Activated naive CD4-positive, alpha-beta T cell treated with anti-CD3 and anti-CD28 coated beads, Interleukin-2, amount 50 U/mL, for 24 hours (primary cell): ENCODE data around the gene EFHC1.
"Not testable (repeated sequence)": the region's sequence is repeated elsewhere in the genome, so short reads cannot be mapped to it uniquely, and the experiment has no call there.

Experiments
- H3K27ac Mint-ChIP-seq: one replicate; pipeline ENCODE4 v1.8.0; 2021; ENCODE audit warnings: mild to moderate bottlenecking, mixed read lengths
- H3K27me3 Mint-ChIP-seq: one replicate; pipeline ENCODE4 v1.8.0; 2021; ENCODE audit warnings: mixed read lengths
- H3K36me3 Mint-ChIP-seq: one replicate; pipeline ENCODE4 v1.8.0; 2021; ENCODE audit warnings: mixed read lengths
- H3K4me1 Mint-ChIP-seq: one replicate; pipeline ENCODE4 v1.8.0; 2021; ENCODE audit warnings: mixed read lengths
- H3K4me3 Mint-ChIP-seq: one replicate; pipeline ENCODE4 v1.8.0; 2021; ENCODE audit warnings: mild to moderate bottlenecking, mixed read lengths
- H3K9me3 Mint-ChIP-seq: one replicate; pipeline ENCODE4 v1.8.0; 2021; ENCODE audit warnings: mixed read lengths

The EFHC1 gene

DNA sequence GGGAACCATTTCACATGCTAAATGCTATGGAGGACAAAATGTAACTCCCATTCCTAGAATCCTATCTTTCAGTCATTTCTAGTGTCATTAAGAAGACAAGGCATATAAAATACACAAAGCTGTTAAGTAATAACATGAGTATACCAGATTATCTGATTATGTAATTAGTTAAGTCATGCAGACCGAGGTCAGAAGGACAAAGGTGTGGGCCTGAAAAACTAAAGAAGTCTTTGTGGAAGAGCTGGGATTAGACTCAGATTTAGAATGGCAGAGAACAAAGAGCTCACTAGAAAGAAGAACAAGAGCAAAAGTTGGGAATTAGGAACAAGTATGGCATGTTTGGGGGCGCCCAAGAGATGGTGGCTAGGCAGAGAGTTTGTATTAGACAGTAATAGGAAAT lies 37.0 kb downstream of the EFHC1 start:
- Mint-ChIP-seq H3K4me1 (no peaks in the 10 kb centered on the region), H3K27ac (no peak overlapping the region), H3K27me3 (no peaks in the 10 kb centered on the region), H3K36me3 (peaks cover 6% of the 10 kb centered on the region), H3K9me3 (no peaks in the 10 kb centered on the region), H3K4me3 (no peak overlapping the region)

DNA sequence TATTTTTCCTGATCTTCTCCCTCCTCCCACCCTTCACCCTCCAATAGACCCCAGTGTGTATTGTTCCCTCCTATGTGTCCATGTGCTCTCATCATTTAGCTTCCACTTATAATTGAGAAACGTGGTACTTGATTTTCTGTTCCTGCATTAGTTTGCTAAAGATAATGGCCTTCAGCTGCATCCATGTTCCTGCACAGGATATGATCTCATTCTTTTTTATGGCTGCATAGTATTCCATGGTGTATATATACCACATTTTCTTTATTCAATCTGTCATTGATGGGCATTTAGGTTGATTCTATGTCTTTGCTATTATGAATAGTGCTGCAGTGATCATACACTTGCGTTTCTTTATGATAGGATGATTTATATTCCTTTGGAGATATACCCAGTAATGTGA lies 41.1 kb downstream of the EFHC1 start:
- not testable (repeated sequence) for H3K9me3 Mint-ChIP-seq, H3K27ac Mint-ChIP-seq, H3K36me3 Mint-ChIP-seq, H3K27me3 Mint-ChIP-seq, H3K4me3 Mint-ChIP-seq, H3K4me1 Mint-ChIP-seq

DNA sequence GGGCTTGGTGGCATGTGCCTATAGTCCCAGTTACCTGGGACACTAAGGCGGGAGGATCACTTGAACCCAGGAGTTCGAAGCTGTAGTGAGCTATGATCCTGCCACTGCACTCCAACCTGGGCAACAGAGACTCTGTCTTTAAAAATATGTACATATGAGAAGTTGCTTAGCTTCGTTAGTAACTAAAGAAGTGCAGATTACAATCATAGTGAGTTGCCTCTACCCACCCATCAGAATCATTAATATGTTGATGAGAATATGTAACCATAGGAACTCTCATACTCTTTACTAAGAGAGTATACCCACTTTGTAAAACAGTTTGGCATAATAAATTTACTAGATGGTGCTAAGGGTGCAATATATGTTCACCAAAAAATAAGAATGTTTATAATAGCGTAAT lies 54.0 kb downstream of the EFHC1 start:
- no peaks in the 10 kb centered on the region for H3K4me1 Mint-ChIP-seq
- H3K27me3 Mint-ChIP-seq, result no peaks in the 10 kb centered on the region

DNA sequence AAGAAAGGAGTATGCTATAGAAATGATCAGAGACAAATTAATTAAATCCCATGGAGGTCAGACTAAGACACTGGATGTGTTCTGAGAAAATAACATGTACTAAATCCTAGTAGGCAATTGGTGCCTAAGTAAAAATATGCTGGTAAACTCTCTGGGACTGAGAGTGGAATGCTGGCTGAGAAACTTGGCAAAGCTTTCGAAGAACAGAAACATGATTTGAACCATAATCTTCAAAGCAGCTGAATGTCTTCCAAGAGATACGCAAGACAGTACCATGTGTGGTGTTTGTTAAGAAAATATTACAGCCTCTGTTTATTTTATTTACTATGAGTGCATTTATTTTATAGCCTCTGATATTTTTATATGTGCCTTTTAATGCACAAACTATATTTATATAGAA lies 55.2 kb downstream of the EFHC1 start:
- no peak overlapping the region for H3K4me3 Mint-ChIP-seq
- H3K36me3 Mint-ChIP-seq, result no peaks in the 10 kb centered on the region
- H3K9me3 Mint-ChIP-seq, result no peaks in the 10 kb centered on the region
- no peak overlapping the region for H3K27ac Mint-ChIP-seq
- H3K4me1 Mint-ChIP-seq, result no peaks in the 10 kb centered on the region
- H3K27me3 Mint-ChIP-seq, result no peaks in the 10 kb centered on the region

More for the DNA sequence above, 54.0 kb downstream of the EFHC1 start:
- Mint-ChIP-seq H3K4me3 (no peak overlapping the region), H3K36me3 (no peaks in the 10 kb centered on the region), H3K9me3 (no peaks in the 10 kb centered on the region), H3K27ac (no peak overlapping the region)

DNA sequence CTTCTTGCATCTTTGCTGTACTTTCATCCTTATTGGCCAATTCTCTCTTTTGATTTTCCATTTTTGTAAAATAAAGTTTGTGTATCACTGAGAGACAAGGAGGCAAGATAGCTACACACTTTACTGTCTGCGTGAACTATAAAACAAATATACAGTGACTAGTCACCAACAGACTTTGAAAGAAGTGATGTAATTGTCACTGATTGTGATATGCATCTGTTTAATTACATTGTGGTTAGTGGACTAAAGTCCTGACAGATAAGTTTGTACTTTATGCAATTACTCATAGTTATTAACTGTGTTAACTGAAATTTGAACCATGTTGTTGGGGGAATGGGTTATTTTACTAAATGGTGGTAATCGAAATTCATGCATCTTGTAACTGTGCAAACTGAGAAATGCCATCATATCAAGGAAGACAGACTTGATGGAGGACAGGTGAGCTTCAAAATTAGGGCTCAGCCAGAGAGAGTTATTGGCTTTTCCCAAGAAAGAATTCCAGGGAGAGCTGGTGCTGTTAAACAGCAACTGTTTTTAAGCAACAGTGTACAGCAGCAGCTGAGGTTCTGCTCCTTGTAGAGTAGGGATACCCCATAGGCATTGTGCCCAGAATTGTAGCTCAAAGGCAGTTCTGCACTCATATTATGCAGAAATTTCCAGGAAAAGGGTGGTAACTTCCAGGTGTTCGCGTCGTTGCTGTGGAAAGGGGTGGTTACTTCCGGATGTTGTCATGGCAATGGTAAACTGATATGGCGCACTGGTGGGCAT lies 62.9 kb downstream of the EFHC1 start:
- Mint-ChIP-seq H3K36me3 (peaks cover 4% of the 10 kb centered on the region), H3K4me1 (no peaks in the 10 kb centered on the region), H3K27me3 (no peaks in the 10 kb centered on the region), H3K4me3 (no peak overlapping the region), H3K27ac (no peak overlapping the region), H3K9me3 (no peaks in the 10 kb centered on the region)

DNA sequence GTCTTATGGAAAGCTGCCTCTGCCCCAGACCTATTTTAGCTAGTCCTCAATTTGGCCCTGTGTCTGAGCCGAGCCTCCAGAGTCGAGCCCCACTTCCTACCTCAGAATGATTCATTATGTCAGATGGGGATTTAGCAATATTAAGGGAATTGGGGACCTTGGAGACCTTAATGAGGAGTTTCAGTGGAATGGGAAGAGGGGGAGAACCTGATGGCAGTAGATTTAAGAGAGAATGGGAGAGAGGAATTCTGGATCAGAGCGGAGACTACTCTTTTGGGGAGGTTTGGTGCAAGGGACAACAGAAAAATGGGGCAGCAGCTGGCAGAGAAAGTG lies 63.5 kb downstream of the EFHC1 start:
- no peak overlapping the region for H3K27ac Mint-ChIP-seq
- H3K4me3 Mint-ChIP-seq, result no peak overlapping the region
- no peaks in the 10 kb centered on the region for H3K4me1 Mint-ChIP-seq
- H3K27me3 Mint-ChIP-seq, result no peaks in the 10 kb centered on the region
- H3K9me3 Mint-ChIP-seq, result no peaks in the 10 kb centered on the region
- peaks cover 4% of the 10 kb centered on the region for H3K36me3 Mint-ChIP-seq

DNA sequence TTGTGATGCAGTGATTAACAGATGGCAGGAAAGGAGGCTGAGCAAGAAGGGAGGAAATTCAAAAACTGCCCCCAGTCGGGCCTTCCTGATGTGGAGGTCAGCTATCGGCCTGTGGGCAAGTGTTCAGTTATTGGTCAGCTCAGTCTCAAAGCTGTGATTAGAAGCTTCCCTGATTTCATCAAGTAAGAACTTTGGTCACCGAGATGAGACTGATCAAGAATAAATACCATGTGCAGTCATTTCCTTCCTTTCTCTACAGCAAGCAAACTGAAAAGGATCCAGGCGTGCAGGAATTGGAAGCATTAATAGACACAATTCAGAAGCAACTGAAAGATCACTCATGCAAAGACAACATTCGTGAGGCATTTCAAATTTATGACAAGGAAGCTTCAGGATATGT lies 69.7 kb downstream of the EFHC1 start:
- no peaks in the 10 kb centered on the region for H3K27me3 Mint-ChIP-seq

DNA sequence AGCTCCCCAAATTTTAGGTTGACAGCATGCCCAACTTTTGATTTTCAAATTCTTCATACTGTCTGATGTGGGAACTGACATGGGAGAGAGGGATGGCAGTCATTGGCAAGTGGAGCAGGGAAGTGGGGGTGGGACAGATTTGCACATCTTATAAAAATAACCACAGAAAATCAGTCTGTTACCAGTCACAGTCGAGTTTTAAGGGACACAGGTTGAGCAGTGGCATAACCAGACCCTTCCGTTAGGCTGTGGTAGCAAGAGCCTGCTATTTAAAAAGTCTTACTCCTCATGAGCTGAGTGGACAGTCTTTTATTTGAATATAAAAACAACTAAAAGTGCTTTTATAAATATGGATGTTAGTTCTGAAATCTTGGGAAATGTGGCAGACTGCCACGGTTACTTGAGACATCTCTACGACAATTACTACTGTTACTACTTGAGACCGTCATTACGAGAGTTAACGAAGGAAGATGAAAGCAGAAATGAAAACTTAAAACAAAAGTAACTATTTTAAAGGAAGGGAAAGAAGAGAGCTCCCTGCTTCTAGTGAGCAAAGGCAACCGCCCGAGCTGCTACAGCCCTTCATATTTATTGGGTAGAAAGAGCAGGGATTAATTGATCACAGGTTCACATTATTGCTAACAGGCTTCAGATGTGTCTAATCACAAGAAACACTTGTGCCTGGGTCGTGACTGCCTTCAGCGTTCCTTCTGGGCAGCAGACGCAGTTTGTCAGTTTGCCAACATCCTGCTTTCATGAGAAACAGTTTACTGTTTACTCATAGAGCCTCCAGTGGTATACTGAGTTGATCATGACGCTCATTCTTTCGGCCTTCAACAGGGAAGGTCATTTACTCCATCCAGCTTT lies 71.3 kb downstream of the EFHC1 start:
- H3K27ac Mint-ChIP-seq, result no peak overlapping the region
- H3K4me1 Mint-ChIP-seq, result no peaks in the 10 kb centered on the region
- no peaks in the 10 kb centered on the region for H3K9me3 Mint-ChIP-seq
- no peaks in the 10 kb centered on the region for H3K27me3 Mint-ChIP-seq
- H3K4me3 Mint-ChIP-seq, result no peak overlapping the region
- peaks cover 5% of the 10 kb centered on the region for H3K36me3 Mint-ChIP-seq

More for the DNA sequence above, 69.7 kb downstream of the EFHC1 start:
- no peak overlapping the region for H3K27ac Mint-ChIP-seq
- no peak overlapping the region for H3K4me3 Mint-ChIP-seq
- peaks cover 5% of the 10 kb centered on the region for H3K36me3 Mint-ChIP-seq
- no peaks in the 10 kb centered on the region for H3K9me3 Mint-ChIP-seq
- H3K4me1 Mint-ChIP-seq, result no peaks in the 10 kb centered on the region

DNA sequence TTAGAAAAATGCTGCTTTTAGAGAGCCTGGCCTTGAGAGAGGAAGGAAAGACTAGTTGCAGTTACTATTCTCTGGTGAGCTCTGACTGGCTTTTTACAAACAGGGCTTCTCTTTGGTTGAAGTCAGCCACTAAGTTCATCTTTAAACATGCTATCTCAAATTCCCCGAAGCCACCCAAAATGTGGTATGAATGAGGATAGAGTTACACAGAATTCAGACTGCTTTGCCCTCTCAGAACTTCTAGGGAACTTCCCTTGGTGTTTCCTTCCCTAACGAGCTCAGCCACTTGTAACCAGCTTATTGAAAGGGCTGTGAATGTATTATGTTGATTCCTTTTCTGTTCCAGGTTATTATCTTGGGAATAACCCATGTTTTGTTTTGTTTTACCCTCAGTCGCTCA lies 73.5 kb downstream of the EFHC1 start:
- Mint-ChIP-seq H3K9me3 (no peaks in the 10 kb centered on the region), H3K4me3 (no peak overlapping the region), H3K27me3 (no peaks in the 10 kb centered on the region), H3K27ac (no peak overlapping the region), H3K4me1 (no peaks in the 10 kb centered on the region), H3K36me3 (peaks cover 4% of the 10 kb centered on the region)

DNA sequence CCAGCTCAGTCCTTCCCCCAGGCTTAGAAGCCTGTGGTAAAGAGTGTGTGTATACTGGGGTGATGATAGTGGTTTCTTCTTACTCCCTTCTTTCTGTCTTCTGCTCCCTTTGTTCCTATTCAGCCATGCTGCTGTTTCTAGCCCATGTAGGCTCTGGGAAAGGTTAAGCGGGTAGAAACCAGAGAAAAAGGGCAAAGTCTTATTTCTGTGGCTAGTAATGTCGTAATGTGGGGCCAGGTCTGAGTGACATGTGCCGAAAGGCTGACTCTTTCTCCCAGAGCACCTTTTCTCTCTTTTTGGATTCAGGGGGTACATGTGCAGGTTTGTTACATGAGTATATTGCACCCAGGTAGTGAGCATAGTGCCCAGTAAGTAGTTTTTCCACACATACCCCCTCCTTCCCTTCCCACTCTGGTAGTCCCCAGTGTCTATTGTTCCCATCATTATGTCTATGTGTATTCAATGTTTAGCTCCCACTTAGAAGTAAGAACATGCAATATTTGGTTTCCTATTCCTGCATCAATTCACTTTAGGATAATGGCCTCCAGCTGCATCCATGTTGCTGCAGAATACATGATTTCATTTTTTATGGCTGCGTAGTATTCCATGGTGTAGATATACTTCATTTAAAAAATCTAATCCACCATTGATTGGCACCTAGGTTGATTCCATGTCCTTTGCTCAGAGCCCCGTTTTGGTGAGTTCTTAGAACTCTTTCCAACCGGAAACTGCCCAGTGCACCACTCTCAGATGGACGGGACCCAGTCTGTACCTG lies 74.3 kb downstream of the EFHC1 start:
- H3K4me1 Mint-ChIP-seq, result no peaks in the 10 kb centered on the region
- H3K27ac Mint-ChIP-seq, result no peak overlapping the region
- peaks cover 4% of the 10 kb centered on the region for H3K36me3 Mint-ChIP-seq
- no peak overlapping the region for H3K4me3 Mint-ChIP-seq
- H3K9me3 Mint-ChIP-seq, result no peaks in the 10 kb centered on the region
- no peaks in the 10 kb centered on the region for H3K27me3 Mint-ChIP-seq

DNA sequence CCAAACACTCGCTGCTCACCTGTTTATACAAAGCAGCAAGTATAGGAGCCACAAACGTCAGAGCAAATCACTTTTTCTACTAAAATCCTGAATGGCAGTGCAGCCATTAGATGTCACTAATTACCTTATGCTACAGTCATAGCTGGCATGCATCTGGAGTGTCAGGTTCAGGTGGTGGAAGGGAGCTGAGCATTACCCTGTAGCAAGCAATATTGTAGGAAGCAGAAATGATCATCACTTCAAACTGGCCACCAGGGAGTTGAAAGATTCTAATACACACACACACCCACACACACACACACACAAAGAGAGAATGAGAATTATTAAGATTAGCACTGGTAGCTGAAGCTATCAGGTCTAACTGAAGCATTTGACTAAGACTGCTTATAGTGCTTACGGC lies 75.8 kb downstream of the EFHC1 start:
- Mint-ChIP-seq H3K36me3 (peaks cover 1% of the 10 kb centered on the region), H3K4me1 (no peaks in the 10 kb centered on the region), H3K4me3 (no peak overlapping the region), H3K27me3 (no peaks in the 10 kb centered on the region), H3K9me3 (no peaks in the 10 kb centered on the region), H3K27ac (no peak overlapping the region)

DNA sequence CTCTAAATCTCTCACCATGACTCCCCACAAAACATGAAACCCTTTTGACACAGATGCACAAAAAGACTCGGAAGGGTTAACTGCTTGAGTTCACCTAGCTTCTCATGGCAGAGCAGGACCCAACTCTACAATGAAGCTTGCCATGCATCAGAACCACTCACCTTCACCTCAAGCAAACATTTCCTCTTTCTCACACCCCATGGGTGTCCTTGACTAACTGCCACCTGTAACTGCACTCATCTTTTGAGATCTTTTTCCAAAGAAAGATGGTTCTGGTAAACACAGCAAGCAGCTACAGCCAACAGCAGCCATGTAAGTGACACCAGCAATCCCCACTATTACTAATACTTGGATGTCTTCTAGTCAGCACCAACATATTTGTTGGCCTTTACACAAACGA lies 76.5 kb downstream of the EFHC1 start:
- Mint-ChIP-seq H3K4me3 (no peak overlapping the region), H3K27me3 (no peaks in the 10 kb centered on the region), H3K36me3 (no peaks in the 10 kb centered on the region), H3K9me3 (no peaks in the 10 kb centered on the region), H3K27ac (no peak overlapping the region), H3K4me1 (no peaks in the 10 kb centered on the region)

DNA sequence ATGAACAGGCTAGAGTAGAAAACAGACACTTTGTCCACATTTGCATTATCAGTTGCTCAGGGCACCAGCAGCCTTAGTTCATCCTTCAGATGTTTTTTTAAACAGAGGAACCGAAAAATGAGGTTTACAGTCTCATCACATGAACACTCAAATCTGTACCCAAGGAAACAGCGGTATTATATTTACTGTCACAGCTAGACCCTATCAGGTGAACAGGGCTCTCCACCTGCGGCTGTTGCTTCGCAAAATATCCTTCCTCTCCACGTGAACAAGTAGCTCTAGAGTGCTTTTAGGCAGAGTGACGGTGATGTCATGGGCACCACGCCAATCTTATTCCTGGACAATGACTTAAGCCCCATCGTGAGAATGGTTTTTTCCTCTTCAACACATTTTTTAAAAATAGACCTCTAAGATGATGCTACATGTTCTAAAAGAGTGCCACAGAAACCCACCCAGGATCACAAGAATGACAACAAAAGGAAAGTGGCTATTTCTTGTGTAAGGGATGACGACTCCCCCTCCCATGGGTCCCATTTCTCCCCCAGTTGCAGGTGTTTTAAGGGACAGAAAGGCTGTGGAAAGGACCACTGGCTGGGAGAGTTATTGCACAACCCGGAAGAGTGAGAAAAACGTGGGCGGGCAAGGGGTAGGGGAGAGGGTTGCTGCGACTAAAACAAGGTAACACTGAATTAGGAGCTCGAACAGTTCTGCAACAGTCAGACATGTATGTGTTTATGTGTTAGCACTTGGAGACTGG lies 77.7 kb downstream of the EFHC1 start:
- Mint-ChIP-seq H3K4me1 (no peaks in the 10 kb centered on the region), H3K9me3 (no peaks in the 10 kb centered on the region), H3K4me3 (no peak overlapping the region), H3K27ac (no peak overlapping the region), H3K36me3 (no peaks in the 10 kb centered on the region), H3K27me3 (no peaks in the 10 kb centered on the region)

DNA sequence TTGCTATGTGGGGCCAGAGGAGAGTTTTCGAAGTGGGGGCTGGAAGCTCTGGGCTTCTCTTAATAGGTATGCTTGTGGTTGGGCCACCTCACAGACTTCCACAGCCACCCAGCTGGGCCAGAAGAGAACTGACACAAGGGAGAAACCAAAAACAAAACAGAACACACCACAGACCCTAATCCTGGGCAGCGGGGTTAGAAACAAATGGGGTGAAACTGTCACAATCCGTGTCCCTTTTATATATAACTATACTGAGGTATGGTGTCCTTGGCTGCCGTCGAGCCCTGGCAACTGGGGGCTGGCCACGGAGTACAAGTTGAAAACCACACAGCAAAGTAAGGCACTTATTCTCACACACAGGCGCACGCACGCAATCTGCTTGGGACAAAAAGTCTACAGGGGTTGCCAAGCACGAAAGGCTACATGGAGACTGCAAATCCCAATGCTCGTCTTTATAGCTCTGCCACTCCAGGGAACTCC lies 78.4 kb downstream of the EFHC1 start:
- no peaks in the 10 kb centered on the region for H3K9me3 Mint-ChIP-seq
- no peaks in the 10 kb centered on the region for H3K36me3 Mint-ChIP-seq
- no peaks in the 10 kb centered on the region for H3K4me1 Mint-ChIP-seq
- no peak overlapping the region for H3K4me3 Mint-ChIP-seq
- H3K27ac Mint-ChIP-seq, result no peak overlapping the region
- no peaks in the 10 kb centered on the region for H3K27me3 Mint-ChIP-seq

DNA sequence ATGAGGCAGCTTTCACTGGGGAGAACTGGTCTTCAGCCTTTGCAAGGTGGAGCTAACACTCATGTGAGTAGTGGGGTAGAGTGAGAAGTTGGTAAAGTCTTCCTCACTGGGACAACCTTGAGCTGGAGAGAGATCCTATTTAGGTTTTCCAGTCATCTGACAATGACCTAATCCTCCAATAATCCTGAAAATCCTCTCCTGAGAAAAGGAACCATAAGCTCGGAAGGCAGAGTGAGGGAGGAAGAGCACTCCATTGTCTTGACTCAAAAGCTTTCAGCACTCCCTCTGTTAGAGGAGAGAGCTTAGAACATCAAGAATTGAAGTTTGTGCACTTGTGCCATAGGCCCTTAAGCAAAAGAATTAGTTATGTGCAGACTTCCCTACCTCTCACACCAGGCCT lies 78.9 kb downstream of the EFHC1 start:
- Mint-ChIP-seq H3K36me3 (no peaks in the 10 kb centered on the region), H3K4me1 (no peaks in the 10 kb centered on the region), H3K27ac (no peak overlapping the region), H3K9me3 (no peaks in the 10 kb centered on the region), H3K4me3 (no peak overlapping the region), H3K27me3 (no peaks in the 10 kb centered on the region)
